GM19238 (cell line): ENCODE measurements around the gene MRPL10.

Source experiments
- DNase-seq: peaks from one replicate; pipeline ENCODE4 v3.0.0; 2011; ENCODE audit warnings: low spot score; ENCODE audit not compliant: insufficient read length

Gene MRPL10

GRCh38 chr17:47813512-47814031, 17.8 kb downstream of the MRPL10 start:
- DNase-seq = no peak

- DNase-seq = no peak
Measured at GRCh38 chr17:47813077-47813476, 18.3 kb downstream of the MRPL10 start.

DNA sequence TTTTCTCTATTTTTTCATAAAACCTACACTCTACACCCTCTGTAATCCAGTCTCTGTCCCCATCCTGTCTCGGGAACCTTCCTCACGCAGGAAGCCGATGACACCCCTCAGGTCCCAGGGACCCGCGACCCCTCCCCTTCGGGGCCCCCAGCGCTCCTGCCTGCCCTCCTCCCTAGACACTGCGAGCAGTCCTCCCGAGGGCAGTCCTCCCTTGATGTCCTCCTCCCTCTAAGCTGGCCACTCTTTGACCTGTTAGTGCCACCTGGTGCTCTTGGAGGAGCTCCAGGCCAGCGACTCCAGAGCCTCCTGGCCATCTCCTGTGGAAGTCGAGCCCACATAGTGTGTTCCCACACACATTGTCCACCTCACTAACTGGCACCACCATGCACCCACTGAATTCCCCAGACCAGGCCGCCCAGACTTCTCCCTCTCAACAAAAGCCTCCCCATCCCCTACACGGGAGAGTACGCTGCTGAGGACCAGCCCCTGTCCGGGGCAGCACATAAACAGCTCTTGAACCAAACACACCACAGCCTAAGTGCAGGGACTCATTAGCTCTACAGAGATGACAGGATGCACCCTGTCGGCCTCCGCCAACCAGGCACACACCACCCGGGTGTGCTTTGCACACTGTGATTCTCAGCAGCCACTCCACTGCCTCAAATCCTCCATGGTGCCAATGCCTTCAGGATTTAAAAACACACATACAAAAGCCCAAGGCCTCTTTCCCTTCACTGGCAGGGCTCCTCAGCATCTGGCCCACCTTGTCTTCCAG, 19.0 kb downstream of the MRPL10 start:
- no peak for DNase-seq

- no peak for DNase-seq
Measured at GRCh38 chr17:47811709-47812108, 19.6 kb downstream of the MRPL10 start.

GRCh38 chr17:47810901-47811635, 20.3 kb downstream of the MRPL10 start:
- DNase-seq = no peak

GRCh38 chr17:47810200-47810821, 21.0 kb downstream of the MRPL10 start:
- no peak for DNase-seq

GRCh38 chr17:47808830-47809480, 22.4 kb downstream of the MRPL10 start:
- DNase-seq = no peak

GRCh38 chr17:47808036-47808829, 23.1 kb downstream of the MRPL10 start:
- no peak for DNase-seq

- DNase-seq = no peak
Measured at GRCh38 chr17:47807421-47807820, 23.9 kb downstream of the MRPL10 start.

- no peak for DNase-seq
Measured at GRCh38 chr17:47806913-47807255, 24.5 kb downstream of the MRPL10 start.

- no peak for DNase-seq
Measured at GRCh38 chr17:47806026-47806912, 25.1 kb downstream of the MRPL10 start.

DNA sequence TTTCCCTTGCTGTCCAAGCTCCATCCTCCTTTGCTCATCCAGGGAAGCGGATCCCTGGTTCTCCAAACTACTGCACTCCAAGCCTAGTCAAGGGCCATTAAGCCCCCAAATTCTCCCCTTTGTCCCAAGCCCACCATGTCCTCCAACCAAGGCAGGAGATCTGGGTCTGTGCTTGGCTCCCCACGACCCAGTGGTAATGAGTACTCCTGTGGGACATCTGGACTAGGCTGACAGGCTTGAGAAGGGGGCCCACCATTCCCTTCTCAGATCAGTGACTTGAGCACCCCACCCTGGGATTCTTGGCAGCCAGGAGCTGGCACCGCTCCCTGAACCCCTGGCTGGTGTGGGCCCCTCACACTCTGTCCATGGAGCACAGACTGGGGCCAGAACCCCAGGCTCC, 26.9 kb downstream of the MRPL10 start:
- DNase-seq = no peak

- DNase-seq = no peak
Measured at GRCh38 chr17:47803751-47804150, 27.6 kb downstream of the MRPL10 start.

DNA sequence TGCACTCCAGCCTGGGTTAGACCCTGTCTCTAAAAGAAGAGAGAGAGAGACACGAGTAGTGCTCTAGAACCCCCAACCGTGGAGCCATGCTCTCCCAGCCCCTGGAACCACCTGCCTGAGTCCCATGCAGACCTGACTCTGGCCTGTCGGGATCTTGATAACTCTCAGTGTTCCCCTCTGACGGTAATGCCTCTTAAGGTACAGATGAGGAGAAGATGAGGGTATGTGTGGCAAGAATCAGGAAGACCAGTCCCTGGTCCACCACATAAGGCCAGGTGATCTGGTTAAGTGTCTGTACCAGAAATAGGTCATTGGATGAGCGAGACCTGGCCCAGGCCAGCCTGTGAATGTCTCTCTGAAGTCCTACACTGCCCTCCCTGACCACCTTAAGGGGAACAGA, 28.1 kb downstream of the MRPL10 start:
- DNase-seq = no peak

DNA sequence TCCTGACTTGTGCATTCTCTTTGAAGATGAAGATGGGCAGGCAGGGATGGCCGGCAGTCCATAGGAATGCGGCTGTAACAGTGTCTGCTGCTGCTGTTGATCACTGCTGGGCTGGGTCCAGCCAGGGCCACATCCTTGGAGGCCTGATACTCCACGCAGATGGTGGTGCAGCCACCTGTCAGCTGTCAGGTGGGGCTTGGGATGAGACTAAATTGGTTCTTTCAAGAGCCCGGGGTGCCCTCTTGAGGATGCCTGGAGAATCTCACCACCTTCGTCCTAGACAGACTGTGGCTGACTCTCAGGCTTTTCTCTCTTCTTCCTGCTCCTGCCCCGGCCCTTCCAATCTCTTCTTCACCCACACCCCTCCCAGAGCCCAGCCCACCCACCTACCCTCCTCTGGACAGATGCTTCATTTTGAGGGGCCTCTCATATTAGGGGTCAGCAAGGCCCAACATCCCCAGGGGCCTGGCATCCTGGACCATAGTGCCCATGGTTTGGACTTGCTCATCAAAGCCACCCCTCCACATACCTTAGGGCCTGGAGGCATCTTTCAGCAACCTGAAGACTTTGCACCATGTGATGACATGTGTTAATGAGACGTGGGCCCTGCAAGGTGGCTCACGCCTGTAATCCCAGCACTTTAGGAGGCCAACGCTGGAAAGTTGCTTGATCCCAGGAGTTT, 28.9 kb downstream of the MRPL10 start:
- DNase-seq = peak; percentile 72

- no peak for DNase-seq
Measured at GRCh38 chr17:47801906-47802305, 29.4 kb downstream of the MRPL10 start.

GRCh38 chr17:47801176-47801765, 30.1 kb downstream of the MRPL10 start:
- DNase-seq = no peak

DNA sequence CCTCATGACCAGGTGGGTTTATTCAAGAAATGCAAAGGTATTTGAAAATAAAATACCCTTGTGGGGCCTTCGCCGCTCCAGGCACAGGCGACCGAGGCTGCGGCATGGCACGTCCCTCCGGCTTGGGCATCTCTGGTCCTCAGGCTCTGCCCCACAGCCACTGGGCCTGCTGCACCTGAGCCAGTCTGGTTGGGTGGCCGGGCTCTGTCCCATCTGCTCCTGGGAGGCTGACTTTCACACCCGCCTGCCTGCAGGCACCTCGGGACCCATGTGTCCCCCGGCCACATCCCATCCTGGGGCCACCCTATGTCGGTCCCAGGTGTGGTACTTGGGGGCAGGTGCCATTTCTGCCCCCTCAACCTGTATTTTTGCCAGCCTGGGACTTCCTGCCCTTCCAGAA, 30.7 kb downstream of the MRPL10 start:
- no peak for DNase-seq

DNA sequence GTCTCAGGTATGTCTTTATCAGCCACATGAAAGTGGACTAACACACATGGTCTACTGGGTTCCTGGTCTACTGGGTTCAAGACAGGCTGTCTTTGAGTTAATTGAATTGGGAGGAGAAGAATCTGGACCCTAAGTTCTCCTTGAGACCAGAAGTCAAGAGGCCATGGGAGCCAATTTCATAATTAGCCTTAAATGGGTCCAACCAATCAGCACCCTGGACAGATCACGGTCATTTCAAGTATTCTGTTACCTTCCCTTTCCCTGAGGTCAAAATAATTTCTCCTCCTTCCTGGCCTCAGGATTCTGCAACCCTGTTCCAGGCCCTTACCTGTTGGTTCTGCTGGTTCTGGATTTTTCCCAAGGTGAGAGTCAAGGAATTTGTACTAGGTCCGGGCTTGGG, 33.5 kb downstream of the MRPL10 start:
- no peak for DNase-seq
